Stimulated activated CD8-positive, alpha-beta memory T cell treated with anti-CD3 and anti-CD28 coated beads, Interleukin-7, amount 100 ng/mL, for 48 hours (primary cell): ENCODE results near the gene NRG2.

ENCODE experiments used
- DNase-seq, 2 donors: peaks; one replicate each; pipeline ENCODE4 v3.0.0-alpha.2; 2020; ENCODE audit warnings: low read depth in 1 of 2; ENCODE audit errors: extremely low read depth in 1 of 2

The NRG2 gene

DNA sequence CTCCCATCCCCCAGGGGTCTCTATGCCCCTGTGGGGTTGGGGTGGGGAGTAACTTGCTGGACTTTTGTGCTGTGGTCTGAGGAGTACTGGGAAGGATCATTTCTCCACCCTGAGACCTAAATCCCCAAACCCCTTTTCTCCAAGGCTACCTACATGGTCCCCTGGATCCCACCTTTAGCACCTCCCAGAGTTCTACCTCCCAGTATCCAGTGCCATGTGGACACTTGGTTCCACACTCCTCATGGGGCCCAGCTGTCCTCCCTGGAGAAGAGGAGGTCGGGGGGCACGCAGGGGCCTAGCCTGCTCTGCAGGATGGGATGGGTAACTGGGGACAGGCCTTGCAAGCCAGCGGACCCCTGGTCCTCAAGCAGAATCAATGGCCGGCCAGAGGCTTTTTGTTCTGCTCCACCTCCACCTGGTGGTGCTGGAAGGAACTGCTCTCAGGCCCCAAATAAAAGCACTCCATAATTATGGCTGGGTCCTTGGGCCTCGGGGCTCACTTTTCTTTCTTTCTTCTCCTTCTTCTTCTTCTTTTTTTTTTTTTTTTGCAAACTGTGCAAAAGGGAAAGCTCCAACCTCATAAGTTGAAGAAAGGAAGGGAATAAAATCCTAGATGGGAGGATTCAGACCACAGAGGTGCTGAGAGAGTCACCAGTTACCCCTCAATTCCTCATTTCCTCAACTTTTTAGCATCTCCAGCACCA, 179.1 kb downstream of the NRG2 start:
- peak in 1 of 2 donors; percentile 19 for DNase-seq

DNA sequence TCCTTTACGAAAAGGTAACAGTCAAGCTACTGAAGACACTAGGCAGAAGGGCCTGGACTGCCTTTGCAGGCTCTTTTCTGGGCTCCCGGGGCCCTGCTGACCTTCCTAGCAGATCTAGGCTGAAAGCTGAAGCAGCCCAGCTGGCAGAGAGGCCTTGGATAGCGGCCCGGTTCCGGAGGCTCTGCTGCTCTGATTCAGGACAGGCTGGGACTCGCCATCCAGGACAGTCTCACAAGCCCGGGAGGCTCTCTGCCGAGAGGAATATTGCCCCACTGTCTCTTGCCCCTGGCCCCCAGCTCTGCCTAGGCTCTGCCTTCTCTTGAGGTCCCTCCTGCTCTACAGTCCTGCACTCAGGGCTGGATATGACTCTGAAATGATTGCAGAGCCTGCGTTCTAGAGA, 179.7 kb downstream of the NRG2 start:
- DNase-seq, result no peak

DNA sequence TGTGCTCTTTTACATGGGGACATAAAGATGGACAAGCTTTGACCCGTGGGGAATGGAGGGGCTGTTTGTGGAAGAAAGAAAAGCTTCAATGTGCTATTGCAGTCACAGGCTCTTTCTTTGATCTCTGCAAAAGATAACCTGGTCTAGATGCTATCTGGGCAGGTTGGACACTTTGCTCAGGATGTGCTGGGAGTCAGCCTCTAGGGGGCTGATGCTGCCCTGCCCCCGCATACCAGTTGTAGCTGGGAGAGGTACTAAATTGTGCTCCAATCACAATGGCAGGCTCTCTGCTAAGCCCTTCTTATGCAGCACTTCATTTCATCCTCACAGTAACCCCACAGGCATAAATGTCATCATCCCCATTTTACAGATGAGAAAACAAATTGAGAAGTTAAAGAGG, 180.3 kb downstream of the NRG2 start:
- no peak for DNase-seq

DNA sequence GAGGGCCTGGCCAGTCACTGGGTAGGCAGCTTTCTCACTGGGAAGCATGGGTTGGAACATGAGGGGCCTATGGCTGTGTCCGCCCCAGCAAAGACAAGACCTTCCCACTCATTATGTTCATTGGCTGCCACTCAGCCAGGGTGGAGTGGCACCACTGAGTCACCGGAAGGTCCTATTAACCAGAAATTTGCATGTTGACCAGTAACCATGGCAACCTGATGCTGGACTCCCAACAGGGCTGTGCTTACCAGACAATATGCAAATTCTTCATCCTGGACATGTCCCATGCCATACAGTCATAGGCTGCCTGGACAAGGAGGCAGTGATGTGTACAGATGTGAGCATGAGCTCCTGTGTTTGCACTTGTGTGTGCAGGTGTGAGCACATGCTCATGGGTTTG, 180.8 kb downstream of the NRG2 start:
- no peak for DNase-seq

DNA sequence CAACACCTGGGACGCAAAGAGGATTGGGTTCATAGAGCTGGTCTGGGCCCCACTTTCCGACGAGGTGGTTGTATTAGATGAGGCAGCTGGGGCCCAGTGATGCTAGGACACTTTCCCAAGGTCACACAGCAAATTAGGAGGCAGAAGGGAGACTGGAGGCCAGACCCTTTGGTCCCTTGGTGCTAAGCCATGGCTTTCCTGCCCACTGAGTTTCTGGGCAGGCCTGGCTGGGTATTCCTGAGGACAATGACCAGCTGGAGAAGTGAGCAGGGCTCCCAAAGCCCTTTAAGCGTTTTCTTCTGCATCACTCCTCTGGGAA, 181.3 kb downstream of the NRG2 start:
- DNase-seq, result no peak

DNA sequence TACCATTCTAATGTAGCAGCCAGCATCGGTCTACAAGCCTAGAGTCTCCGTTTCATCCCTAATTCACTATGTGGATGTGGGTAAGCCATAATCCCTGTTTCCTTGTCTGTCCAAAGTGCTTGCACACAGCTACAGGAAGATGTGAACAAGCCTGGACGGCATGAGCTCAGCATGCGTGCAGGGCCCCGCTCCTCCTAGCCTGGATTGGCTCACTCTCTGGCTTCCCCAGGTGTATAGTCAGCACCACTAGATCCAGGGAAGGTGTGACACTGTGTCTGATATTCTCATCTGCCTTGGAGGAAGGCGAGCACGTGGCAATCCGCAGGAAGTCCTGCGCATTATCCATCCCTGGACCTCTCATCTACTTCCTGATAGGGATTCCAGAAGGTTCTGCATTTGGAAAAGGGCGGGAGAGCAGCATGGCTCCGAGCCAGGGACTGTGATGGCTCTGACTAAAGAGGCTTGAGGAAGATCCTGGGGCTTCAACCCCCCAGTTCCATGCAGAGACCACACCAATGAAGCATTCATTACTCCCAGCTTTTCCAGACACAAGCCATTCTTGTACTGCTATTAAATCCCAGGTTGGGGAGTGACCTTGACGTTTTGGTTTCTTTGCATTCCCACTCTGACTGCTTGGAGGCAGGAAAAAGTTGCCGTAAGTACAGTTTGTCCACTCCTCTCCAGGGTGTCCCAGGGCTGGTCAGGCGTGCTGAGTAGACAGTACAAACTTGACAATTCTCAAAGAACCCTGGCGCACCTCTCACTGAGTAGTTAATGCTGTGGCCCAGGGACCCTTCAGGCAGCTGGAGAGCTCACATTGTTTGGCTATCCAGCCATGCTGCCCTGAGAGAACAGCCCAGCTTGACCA, 181.8 kb downstream of the NRG2 start:
- DNase-seq, result no peak

DNA sequence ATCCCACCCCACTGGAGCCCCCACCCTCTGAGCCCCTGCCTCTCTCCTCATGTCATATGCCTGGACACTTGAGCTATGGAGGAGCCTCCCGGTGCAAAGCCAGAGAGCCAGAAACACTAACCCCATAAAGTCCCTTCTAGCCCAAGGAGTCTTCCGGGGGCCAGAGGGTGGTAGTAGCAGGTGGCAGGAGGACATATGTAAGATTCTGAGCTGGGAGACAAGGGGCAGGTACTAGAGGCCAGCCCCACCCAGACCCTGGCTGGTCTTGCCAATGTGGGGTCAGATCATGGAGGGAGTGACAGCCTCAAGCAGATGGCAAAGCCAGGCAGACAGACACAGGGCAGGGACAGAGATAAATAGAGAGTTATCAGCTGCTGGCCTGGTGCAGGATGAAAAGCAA, 184.1 kb downstream of the NRG2 start:
- DNase-seq, result no peak

DNA sequence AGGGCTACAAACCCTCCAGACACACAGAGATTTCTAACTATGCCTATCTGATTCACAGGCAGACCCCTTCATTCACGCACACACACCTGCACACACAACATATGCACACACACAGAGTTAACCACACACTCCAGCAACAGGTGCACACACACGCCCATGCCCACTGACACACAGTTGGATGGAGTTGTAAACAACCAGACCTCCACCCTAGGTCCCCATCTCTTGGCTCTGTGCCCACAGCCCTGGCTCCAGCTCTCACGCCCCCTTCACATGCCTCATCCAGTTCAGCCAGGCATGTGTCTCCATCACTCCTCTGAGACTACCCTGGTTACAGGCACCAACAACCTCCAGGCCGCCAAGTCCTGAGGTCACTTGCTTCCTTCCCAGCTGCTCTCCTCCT, 186.4 kb downstream of the NRG2 start:
- no peak for DNase-seq

DNA sequence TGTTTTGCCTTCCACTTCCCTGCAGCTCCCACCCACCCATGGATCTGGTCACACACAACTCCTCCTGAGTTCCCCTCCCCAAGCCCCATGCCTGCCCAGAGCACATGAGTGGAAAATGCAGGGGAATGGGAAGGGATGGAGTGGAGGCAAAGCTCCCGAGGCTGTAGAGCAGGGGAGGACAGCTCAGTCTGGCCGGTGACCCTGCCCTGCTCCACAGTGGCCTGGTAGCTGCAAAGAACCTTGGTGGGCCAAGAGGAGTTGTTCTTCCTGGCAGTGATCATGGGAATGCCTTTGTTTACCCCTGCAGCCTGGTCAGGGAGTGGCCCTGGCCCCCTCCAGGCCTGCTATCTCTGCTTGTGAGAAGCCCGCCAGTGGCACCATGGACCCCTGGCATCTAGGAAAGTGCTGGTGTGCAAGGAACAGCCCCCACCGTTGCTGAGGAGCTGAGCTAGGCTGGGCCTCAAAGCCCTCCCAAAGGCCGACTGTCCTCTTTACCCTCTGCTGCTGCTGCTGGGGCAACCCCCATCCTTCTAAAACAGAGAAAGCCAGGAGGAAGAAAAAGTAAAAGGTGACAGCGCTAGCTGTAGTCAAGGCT, 187.1 kb downstream of the NRG2 start:
- no peak for DNase-seq

DNA sequence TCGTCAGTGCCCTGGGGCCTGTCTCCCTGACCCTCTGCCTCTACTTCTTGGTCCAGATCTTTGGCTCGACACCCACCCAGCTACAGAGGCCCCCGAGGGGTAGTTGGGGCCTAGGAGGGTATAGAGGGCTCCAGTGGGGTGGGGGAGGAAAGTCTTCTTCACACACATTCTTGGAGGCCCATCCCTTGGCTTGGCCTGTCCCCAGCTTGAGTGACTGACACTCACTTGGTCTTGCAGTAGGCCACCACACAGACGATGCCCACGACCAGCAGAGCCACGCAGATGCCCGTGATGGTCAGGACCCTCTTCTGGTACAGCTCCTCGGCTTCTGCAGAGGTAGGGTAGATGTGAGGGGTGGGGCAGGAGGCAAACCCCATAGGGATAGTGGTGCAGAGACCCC, 187.6 kb downstream of the NRG2 start:
- DNase-seq, result no peak

DNA sequence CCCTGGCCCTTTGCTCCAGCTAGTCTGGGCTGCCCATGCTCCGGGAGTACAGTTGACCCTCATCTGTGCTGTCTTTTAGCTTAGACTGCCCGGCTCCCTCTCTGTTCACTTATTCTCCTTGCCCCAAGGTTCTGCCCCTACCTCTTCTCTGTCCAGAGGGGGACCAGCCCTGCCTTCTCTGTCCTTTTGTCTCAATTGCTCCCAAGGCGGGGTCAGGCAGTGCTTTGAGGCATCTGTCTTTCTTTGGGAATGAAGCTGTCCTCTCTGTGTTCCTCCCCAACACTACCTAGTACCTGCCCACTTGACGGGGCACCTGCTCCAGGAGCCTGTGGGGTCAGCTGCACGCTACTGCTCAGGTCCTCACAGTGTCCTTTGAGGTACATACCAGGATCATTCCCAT, 188.1 kb downstream of the NRG2 start:
- no peak for DNase-seq

DNA sequence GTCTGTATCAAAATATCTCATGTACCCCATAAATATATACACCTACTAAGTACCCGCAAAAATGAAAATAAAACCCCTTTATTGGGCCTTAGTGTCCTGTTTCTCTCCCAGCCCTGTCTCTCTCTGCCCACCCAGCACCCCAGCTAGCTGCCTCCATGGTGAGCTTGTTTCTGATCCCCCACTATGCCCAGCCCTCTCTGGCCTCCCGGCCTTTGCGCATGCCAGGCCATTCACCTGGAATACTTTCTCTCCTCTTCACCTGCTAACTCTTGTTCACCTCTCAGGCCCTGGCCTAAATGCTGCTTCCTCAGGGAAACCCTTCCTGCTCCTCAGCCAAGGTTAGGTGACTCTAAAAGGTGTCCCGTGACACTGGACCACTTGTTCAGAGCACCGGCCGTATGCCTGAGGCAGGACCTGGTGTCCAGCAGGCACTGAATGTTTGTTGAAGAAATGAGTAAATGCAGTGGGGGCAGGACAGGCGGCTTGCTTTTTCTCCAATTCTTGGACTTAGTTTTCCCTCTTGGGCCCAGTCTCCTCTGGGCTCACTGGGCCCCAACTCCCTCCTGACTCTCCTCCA, 189.0 kb downstream of the NRG2 start:
- no peak for DNase-seq

DNA sequence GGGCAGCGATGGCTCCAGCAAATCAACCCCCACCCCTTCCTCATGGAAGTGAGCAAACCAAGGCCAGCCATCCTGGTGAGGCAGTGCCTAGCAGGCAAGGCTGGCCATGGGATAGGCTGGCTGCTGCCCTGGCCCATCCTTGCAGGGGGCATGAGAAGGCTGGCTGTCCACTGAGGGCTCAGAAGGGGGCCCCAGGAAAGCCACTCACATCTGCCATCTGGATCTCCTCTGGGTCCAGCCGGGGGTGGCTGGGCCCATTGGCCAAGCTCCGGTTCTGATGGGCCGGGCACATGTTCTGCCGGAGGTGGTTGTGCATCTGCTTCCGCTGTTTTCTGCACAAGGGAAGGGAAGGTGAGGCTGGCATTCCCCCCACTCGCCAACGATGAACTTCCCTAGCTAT, 190.4 kb downstream of the NRG2 start:
- no peak for DNase-seq

DNA sequence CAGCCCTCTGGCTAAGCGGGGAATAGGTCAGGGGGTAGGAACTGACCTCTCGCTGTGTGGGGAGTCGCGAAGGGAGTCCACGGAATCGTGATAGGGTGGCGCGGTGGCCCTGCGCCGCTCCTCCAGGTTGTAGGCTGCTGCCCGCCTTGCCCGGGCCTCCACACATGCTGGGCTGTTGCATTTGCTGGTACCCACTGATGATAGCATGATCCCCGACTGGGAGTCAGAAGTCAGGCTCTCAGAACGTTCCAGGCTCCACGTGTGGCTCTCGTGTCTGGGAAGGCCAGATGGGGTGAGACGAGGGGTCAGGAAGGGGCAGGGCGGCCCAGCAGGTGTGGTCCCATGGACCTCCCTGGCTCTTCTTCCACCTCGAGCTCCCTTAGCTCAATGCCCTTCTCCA, 191.5 kb downstream of the NRG2 start:
- no peak for DNase-seq

DNA sequence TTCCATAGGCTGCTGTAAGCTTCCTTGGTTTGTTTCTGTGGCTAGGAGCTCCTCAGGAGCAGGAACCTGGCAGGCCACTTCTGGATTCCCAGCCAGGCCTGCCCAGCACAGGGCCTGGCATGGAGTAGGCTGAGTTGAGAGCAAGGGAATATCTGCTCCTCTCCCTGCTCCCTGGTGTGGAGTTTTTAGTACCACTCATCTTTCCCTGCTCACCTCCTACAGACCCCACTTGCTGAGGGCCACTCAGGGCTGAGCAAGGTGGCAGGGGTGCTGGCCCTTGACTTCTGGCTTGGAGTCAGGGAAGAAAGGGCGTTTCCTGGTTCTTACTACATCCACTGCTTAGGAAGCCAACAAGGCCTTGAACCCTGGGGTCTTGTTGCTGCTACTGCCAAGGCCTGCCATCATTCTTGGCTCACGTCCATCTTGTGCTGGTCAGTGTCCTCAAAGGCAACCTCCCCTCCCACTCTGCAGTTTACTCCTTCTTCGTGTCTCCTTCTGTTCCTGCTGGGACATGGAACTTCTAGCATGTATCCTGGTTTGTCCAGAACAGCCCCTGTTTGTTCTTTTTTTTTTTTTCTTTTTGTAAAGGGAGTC, 192.6 kb downstream of the NRG2 start:
- DNase-seq, result no peak

DNA sequence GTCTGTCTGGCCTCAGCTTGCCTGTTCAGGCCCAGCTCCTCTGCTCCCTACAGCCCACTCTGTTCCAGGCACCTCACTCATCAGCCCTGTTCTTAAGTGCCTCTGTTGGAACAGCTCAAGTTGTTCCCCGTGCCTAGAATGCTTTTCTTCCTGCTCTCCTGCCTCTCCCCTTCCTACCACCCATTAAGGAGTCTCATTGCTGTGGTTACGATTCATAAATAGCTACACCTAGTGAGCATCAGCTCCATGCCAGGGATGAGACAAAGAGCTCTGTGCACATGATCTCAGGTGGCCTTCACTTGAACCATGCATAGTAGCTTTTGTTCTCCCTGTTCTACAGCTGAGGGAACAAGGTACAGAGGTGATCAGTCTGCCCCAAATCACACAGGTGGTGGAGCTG, 193.2 kb downstream of the NRG2 start:
- no peak for DNase-seq

DNA sequence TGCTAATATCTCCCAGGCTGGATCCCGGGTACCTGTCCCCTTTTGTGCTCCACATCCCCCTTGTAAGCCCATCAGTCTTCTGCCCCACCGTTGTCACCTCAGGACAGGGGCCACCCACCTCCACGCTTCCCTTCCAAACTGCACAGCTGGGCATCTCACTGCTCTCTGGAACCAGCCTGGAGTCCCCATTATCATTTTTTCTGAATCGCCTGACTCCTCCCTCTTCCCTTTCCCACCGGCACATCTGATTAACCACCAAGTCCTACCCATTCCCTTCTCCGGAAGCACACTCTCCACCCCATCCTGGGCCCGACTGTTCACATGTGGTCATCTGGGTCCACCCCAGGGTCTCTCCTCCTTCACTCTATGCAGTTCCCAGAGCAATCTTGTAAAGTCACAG, 193.6 kb downstream of the NRG2 start:
- DNase-seq, result no peak

DNA sequence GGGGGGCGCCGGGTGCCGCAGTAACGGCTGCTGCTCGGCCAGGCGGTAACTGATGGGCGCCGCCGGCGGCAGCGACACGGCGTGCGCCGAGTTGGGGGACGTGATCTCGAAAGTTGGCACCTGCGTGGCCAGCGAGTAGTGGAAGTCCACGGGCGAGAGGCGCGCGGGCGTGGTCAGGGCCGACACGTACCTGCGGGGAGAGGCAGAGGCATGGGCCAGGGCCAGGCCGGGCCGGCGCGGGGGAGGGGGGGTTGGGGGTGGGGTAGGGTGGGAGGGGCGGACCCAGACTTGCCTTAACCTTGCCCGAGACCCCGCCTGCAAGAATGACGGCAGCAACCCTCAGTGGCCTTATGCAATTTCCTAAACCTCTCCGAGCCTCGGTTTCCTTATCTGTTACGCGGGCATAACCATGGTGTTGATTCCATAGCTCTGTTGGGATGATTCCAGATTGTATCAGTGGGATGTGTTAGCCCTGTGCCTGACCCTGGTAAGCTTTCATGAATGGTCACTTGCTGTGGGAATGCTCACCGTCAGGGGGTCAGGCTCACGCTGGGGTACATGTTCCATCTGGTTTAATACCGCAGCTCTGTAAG, 194.5 kb downstream of the NRG2 start:
- no peak for DNase-seq

DNA sequence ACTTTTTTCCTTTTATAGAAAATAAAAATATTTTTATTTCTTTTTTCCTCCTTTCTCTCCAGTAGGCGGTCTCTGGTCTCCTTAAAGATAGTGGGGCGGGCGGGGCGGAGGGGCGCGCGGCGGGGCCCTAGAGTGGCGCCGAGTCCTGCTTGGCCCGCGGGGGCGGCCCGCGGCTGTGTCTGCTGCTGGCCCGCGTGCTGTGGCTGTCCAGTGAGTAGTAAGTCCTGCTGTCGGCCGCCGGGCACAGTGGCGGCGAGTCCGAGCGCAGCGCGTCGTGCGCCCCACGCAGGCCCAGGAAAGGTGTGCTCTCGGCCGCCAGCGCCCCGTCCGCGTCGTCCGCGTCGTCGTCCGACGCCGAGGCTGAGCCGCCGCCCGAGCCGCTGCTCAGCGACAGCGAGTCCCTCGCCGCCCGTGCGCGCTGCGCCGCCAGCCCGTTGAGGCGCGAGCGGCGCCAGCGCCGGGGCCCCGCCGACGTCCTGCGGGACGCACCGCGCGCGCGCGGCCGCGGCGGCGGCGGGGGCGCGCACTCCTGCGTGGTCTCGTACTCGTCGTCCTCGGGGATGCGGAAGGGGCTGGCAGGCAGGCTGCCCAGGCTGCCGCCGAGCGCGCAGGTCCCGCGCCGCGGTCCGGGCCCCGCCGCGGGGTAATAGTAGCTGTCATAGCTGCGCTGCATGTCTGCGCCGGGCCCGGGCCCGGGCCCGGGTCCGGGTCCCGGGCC, 195.2 kb downstream of the NRG2 start:
- DNase-seq, result peak; percentile 43 to 44

DNA sequence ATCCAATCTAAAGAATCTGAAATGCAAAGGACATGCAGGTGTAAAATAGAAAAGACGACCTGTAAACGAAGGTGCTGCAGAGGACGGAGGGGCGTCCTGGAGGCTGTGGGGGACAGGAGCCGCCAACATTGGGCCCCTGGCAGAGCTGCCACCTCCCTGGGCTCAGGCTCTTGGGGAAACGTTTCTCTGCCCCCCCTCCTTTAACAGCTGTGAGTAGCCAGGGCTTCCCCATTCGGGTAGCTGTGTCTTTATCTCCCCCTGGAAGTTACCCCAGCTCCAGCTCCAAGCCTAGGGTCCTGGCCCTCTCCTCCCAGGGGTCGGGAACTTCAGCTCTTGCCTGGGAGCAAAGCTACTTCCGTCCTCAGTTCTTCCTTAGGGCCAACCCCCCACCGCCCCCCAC, 196.0 kb downstream of the NRG2 start:
- DNase-seq, result no peak
